ENCODE data around the gene NMRK1. TPM values are rescaled to one million over a fixed set of nuclear protein-coding genes. Genes with fewer than 3 reads are reported as not detected.

The NMRK1 gene
- total and polyA plus RNA-seq, 9 donors = 14.6 to 40.0 (median 23.8) TPM

- TF ChIP-seq, protein P1, sequence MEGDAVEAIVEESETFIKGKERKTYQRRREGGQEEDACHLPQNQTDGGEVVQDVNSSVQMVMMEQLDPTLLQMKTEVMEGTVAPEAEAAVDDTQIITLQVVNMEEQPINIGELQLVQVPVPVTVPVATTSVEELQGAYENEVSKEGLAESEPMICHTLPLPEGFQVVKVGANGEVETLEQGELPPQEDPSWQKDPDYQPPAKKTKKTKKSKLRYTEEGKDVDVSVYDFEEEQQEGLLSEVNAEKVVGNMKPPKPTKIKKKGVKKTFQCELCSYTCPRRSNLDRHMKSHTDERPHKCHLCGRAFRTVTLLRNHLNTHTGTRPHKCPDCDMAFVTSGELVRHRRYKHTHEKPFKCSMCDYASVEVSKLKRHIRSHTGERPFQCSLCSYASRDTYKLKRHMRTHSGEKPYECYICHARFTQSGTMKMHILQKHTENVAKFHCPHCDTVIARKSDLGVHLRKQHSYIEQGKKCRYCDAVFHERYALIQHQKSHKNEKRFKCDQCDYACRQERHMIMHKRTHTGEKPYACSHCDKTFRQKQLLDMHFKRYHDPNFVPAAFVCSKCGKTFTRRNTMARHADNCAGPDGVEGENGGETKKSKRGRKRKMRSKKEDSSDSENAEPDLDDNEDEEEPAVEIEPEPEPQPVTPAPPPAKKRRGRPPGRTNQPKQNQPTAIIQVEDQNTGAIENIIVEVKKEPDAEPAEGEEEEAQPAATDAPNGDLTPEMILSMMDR (IDR thresholded peaks at IDR 0.05) = no peak
- TF ChIP-seq EP300 (IDR thresholded peaks at IDR 0.05) (no peak), POLR2A (IDR thresholded peaks at IDR 0.05) (no peak)
- Histone ChIP-seq H3K27ac (no peak overlapping the region), H3K9me3 (no peaks in the 10 kb centered on the region), H3K27me3 (no peaks in the 10 kb centered on the region), H3K36me3 (no peaks in the 10 kb centered on the region), H3K4me3 (no peak overlapping the region), H3K4me1 (ENCODE audit: insufficient read depth) (no peaks in the 10 kb centered on the region)
- 88 to 92% (median 89%) methylated on average over 3 of the region's 3 CpGs for WGBS, 3 donors
- DNase-seq = no peak
- intact Hi-C loops (cut with DNase I) = no loop called here
These were observed 41.1 kb downstream of the NMRK1 start for GRCh38 chr9:75046725-75047345.

DNA sequence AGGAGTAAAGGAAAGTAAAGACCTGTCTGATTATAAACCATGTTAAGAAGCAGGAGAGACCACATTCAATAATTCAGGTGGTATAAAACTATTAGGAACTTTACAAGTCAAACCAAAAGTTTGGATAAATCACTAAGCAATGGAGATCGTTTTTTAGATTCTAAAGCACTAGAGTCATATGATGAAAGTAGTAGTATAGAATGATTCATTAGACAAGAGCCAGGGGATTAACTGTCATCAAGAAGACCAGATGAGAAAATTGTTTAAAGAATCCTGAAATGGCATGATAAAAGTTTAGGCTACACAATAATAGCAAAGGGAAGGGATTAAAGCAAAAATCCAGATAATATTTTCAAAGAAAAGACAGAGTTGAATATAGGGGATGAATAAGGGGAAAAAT lies 46.9 kb downstream of the NMRK1 start:
- Histone ChIP-seq H3K36me3 (no peaks in the 10 kb centered on the region), H3K27me3 (no peaks in the 10 kb centered on the region), H3K27ac (no peak overlapping the region), H3K9me3 (no peaks in the 10 kb centered on the region), H3K4me3 (no peak overlapping the region), H3K4me1 (ENCODE audit: insufficient read depth) (no peaks in the 10 kb centered on the region)
- no peak for DNase-seq
- WGBS, 3 donors = 70 to 78% (median 76%) methylated on average over 1 of the region's 1 CpG
- intact Hi-C loops (cut with DNase I) = no loop called here
- TF ChIP-seq POLR2A (IDR thresholded peaks at IDR 0.05) = no peak
- TF ChIP-seq, protein P1 (IDR thresholded peaks at IDR 0.05) = no peak
- no peak for TF ChIP-seq EP300 (IDR thresholded peaks at IDR 0.05)

- no peak overlapping the region for H3K4me3 ChIP-seq
- no peaks in the 10 kb centered on the region for H3K36me3 ChIP-seq
- DNase-seq = no peak
- H3K9me3 ChIP-seq = no peaks in the 10 kb centered on the region
- H3K27ac ChIP-seq = no peak overlapping the region
- no peak for TF ChIP-seq POLR2A (IDR thresholded peaks at IDR 0.05)
- no peak for TF ChIP-seq EP300 (IDR thresholded peaks at IDR 0.05)
- TF ChIP-seq, protein P1 (IDR thresholded peaks at IDR 0.05) = no peak
- H3K4me1 ChIP-seq (ENCODE audit: insufficient read depth) = no peaks in the 10 kb centered on the region
- 77 to 86% (median 83%) methylated on average over 3 of the region's 3 CpGs for WGBS, 3 donors
- intact Hi-C loops (cut with DNase I) = no loop called here
- H3K27me3 ChIP-seq = no peaks in the 10 kb centered on the region
These were observed 48.2 kb downstream of the NMRK1 start for GRCh38 chr9:75039801-75040200.

- Histone ChIP-seq H3K4me3 (no peak overlapping the region), H3K27me3 (no peaks in the 10 kb centered on the region), H3K36me3 (no peaks in the 10 kb centered on the region), H3K4me1 (ENCODE audit: insufficient read depth) (no peaks in the 10 kb centered on the region), H3K27ac (no peak overlapping the region), H3K9me3 (no peaks in the 10 kb centered on the region)
- DNase-seq = no peak
- TF ChIP-seq EP300 (IDR thresholded peaks at IDR 0.05) (no peak), POLR2A (IDR thresholded peaks at IDR 0.05) (no peak)
- TF ChIP-seq, protein P1 (IDR thresholded peaks at IDR 0.05) = no peak
- 25 to 41% (median 35%) methylated on average over 3 of the region's 3 CpGs for WGBS, 3 donors
- intact Hi-C loops (cut with DNase I) = no loop called here
These were observed 48.9 kb downstream of the NMRK1 start for GRCh38 chr9:75039009-75039408.
